ENCODE measurements around the gene ZNF839.
"Not testable (repeated sequence)": the region's sequence is repeated elsewhere in the genome, so short reads cannot be mapped to it uniquely, and the experiment has no call there.

Gene ZNF839

DNA sequence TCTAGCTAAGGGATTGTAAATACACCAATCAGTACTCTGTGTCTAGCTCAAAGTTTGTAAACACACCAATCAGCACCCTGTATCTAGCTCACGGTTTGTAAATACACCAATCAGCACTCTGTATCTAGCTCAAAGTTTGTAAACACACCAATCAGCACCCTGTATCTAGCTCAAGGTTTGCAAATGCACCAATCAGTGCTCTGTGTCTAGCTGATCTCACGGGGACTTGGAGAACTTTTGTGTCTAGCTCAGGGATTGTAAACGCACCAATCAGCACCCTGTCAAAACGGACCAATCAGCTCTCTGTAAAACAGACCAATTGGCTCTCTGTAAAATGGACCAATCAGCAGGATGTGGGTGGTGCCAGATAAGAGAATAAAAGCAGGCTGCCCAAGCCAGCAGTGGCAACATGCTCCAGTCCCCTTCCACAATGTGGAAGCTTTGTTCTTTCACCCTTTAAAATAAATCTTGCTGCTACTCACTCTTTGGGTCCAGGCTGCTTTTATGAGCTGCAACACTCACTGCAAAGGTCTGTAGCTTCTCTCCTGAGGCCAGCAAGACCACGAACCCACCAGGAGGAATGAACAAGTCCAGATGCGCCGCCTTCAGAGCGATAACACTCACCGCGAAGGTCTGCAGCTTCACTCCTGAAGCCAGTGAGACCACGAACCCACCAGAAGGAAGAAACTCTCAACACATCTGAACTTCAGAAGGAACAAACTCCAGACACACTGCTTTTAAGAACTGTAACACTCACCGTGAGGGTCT, 21.1 kb upstream of the ZNF839 start:
- H3K4me1 ChIP-seq (ENCODE audit: control insufficient read depth in 2 of 2, insufficient read depth in 1 of 2, low read depth in 1 of 2, low read length in 2 of 2); H2BK120ac ChIP-seq (ENCODE audit: low read depth, low read length); H3K36me3 ChIP-seq (replicated peaks in 1 of 2; ENCODE audit: control insufficient read depth in 2 of 2, insufficient read depth in 2 of 2, low read length in 2 of 2): not testable (repeated sequence)

DNA sequence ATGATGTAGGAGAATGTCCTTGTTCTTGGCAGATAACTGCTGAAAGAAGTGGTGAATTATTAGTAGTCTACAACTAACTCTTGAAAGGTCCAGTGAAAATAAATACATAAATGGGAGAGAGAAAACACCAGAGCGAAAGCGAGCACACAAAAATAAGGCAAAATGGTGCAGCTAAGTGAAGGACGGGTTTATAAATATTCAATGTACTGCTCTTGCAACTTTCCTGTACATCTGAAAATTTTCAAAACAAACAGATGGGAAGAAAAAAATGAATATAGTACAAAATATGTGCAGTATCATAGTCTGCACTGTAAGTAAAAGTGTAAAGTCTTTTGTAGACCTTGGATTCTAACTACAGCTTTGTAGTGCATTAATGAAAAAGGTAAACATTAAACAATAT, 15.9 kb upstream of the ZNF839 start:
- H3K79me1 ChIP-seq (ENCODE audit: low read depth, low read length), result no peaks in the 10 kb centered on the region
- no peak overlapping the region for H2AK5ac ChIP-seq (ENCODE audit: low read depth, low read length)
- H3K27ac ChIP-seq (replicated peaks; ENCODE audit: low read length), result no peak overlapping the region
- H3K23ac ChIP-seq (ENCODE audit: low read depth, low read length, poor library complexity), result no peak overlapping the region
- H2BK120ac ChIP-seq (ENCODE audit: low read depth, low read length), result no peak overlapping the region
- H3K9me3 ChIP-seq (replicated peaks in 1 of 2; ENCODE audit: control insufficient read depth in 2 of 2, insufficient read depth in 1 of 2, low read depth in 1 of 2, low read length in 2 of 2), result no peaks in the 10 kb centered on the region
- H3K4me2 ChIP-seq (ENCODE audit: insufficient read depth, low read length, poor library complexity, severe bottlenecking), result no peak overlapping the region
- no peaks in the 10 kb centered on the region for H3K36me3 ChIP-seq (replicated peaks in 1 of 2; ENCODE audit: control insufficient read depth in 2 of 2, insufficient read depth in 2 of 2, low read length in 2 of 2)
- no peak overlapping the region for H4K91ac ChIP-seq (ENCODE audit: low read depth, low read length, poor library complexity)
- no CpG with 5 or more reads among the region's 3 CpGs for WGBS, 2 donors (ENCODE audit: extremely low coverage in 2 of 2, insufficient read length in 2 of 2, insufficient replicate concordance in 1 of 2)
- H3K14ac ChIP-seq (ENCODE audit: low read length), result no peak overlapping the region
- no peak overlapping the region for H4K8ac ChIP-seq (ENCODE audit: low read depth, low read length)
- H3K9ac ChIP-seq (ENCODE audit: low read depth, low read length, poor library complexity), result no peak overlapping the region
- H2BK12ac ChIP-seq (ENCODE audit: low read length), result no peak overlapping the region
- DNase-seq (ENCODE audit: low spot score), result no peak
- no peak overlapping the region for H2AFZ ChIP-seq (ENCODE audit: low read length)
- H2BK5ac ChIP-seq (ENCODE audit: low read length), result no peak overlapping the region
- peaks cover 0 to 1% of the 10 kb centered on the region in 2 donors for H3K4me1 ChIP-seq (ENCODE audit: control insufficient read depth in 2 of 2, insufficient read depth in 1 of 2, low read depth in 1 of 2, low read length in 2 of 2)
- H3K27me3 ChIP-seq (ENCODE audit: control insufficient read depth in 3 of 3, insufficient read depth in 3 of 3, low read depth in 1 of 3, low read length in 3 of 3), result no peaks in the 10 kb centered on the region
- no peak overlapping the region for H3K4ac ChIP-seq (ENCODE audit: low read length)
- H3K18ac ChIP-seq (ENCODE audit: low read length), result no peak overlapping the region
- no peak overlapping the region for H2BK15ac ChIP-seq (ENCODE audit: low read length)
- no peak overlapping the region for H3K4me3 ChIP-seq (ENCODE audit: low read length in 2 of 2)

More for the DNA sequence above, 21.1 kb upstream of the ZNF839 start:
- H2BK12ac ChIP-seq (ENCODE audit: low read length); H3K23ac ChIP-seq (ENCODE audit: low read depth, low read length, poor library complexity); DNase-seq (ENCODE audit: low spot score); H4K8ac ChIP-seq (ENCODE audit: low read depth, low read length); H3K79me1 ChIP-seq (ENCODE audit: low read depth, low read length); H3K27ac ChIP-seq (replicated peaks; ENCODE audit: low read length); H3K9me3 ChIP-seq (replicated peaks in 1 of 2; ENCODE audit: control insufficient read depth in 2 of 2, insufficient read depth in 1 of 2, low read depth in 1 of 2, low read length in 2 of 2); H4K91ac ChIP-seq (ENCODE audit: low read depth, low read length, poor library complexity); H2BK15ac ChIP-seq (ENCODE audit: low read length); H3K4me2 ChIP-seq (ENCODE audit: insufficient read depth, low read length, poor library complexity, severe bottlenecking); H3K14ac ChIP-seq (ENCODE audit: low read length); H3K9ac ChIP-seq (ENCODE audit: low read depth, low read length, poor library complexity); H3K27me3 ChIP-seq (ENCODE audit: control insufficient read depth in 3 of 3, insufficient read depth in 3 of 3, low read depth in 1 of 3, low read length in 3 of 3); H2BK5ac ChIP-seq (ENCODE audit: low read length); H2AK5ac ChIP-seq (ENCODE audit: low read depth, low read length); H2AFZ ChIP-seq (ENCODE audit: low read length); H3K4me3 ChIP-seq (ENCODE audit: low read length in 2 of 2); H3K4ac ChIP-seq (ENCODE audit: low read length); H3K18ac ChIP-seq (ENCODE audit: low read length): not testable (repeated sequence)
- no CpG with 5 or more reads among the region's 12 CpGs for WGBS, 2 donors (ENCODE audit: extremely low coverage in 2 of 2, insufficient read length in 2 of 2, insufficient replicate concordance in 1 of 2)

DNA sequence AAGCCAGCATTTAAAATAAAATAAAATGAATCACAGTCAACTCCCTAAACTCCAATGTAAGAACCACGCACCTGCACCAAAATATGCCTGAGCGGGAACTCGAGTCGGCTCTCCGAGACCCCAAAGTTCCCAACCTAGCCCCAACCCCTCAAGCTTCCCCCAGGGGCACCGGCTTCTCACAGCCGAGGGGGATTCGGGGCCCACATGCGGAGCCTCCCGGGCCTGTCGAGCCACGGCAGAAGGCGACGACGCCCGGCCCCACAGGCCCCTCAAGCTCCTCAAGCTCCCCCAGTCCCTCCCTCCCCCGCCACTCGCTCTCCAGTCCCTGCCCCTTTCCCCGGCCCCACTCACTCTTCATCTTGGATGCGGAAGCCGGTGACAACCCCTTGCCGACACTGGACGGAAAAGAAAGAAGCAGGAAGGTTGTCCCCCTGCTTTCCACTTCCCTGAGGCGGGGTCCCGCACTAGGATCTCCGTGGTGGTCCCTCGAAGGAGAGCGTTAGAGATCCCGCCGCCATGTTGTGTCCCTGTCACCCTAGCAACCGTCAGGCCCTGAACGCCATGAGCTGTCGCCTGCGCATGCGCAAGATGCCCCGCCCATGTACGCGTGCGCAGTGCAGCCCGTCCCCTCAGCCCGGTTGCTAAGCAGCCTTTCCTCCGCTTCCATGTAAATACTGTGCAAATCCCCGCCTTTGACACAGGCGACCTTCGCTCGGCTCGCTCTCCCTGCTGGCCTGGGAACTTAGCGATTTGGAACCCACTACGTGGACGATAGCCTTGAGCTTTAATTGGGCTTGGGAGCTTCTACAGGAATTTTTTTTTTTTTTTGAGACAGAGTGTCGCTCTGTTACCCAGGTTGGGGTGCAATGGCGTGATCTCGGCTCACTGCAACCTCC, 14.7 kb upstream of the ZNF839 start, which contains the start of gene MOK:
TSS of gene MOK (minus strand) at position 554 of the 896 bp plus-strand sequence. CDS start at position 358, 196 bp downstream.
- Histone ChIP-seq H2AK5ac (ENCODE audit: low read depth, low read length) (no peak within 1 kb of the TSS), H2BK15ac (ENCODE audit: low read length) (no peak within 1 kb of the TSS)
- WGBS, 2 donors (ENCODE audit: extremely low coverage in 2 of 2, insufficient read length in 2 of 2, insufficient replicate concordance in 1 of 2), result no CpG with 5 or more reads among the region's 53 CpGs

More for the DNA sequence above, 14.7 kb upstream of the ZNF839 start, which contains the start of gene MOK:
- Histone ChIP-seq H3K27ac (replicated peaks; ENCODE audit: low read length) (no peak within 1 kb of the TSS), H3K36me3 (replicated peaks in 1 of 2; ENCODE audit: control insufficient read depth in 2 of 2, insufficient read depth in 2 of 2, low read length in 2 of 2) (no peaks in the 10 kb centered on the region), H2BK12ac (ENCODE audit: low read length) (no peak within 1 kb of the TSS), H3K4ac (ENCODE audit: low read length) (no peak within 1 kb of the TSS), H3K4me3 (ENCODE audit: low read length in 2 of 2) (peak within 1 kb of the TSS; percentile 78 to 88), H4K8ac (ENCODE audit: low read depth, low read length) (no peak within 1 kb of the TSS), H3K23ac (ENCODE audit: low read depth, low read length, poor library complexity) (peak within 1 kb of the TSS; percentile 14), H3K9me3 (replicated peaks in 1 of 2; ENCODE audit: control insufficient read depth in 2 of 2, insufficient read depth in 1 of 2, low read depth in 1 of 2, low read length in 2 of 2) (no peaks in the 10 kb centered on the region), H3K4me2 (ENCODE audit: insufficient read depth, low read length, poor library complexity, severe bottlenecking) (peak within 1 kb of the TSS; percentile 78), H3K27me3 (ENCODE audit: control insufficient read depth in 3 of 3, insufficient read depth in 3 of 3, low read depth in 1 of 3, low read length in 3 of 3) (no peaks in the 10 kb centered on the region), H4K91ac (ENCODE audit: low read depth, low read length, poor library complexity) (no peak within 1 kb of the TSS), H2BK5ac (ENCODE audit: low read length) (no peak within 1 kb of the TSS), H3K9ac (ENCODE audit: low read depth, low read length, poor library complexity) (peak within 1 kb of the TSS; percentile 38), H3K4me1 (ENCODE audit: control insufficient read depth in 2 of 2, insufficient read depth in 1 of 2, low read depth in 1 of 2, low read length in 2 of 2) (peaks cover 0 to 1% of the 10 kb centered on the region in 2 donors), H3K14ac (ENCODE audit: low read length) (no peak within 1 kb of the TSS), H3K18ac (ENCODE audit: low read length) (no peak within 1 kb of the TSS), H3K79me1 (ENCODE audit: low read depth, low read length) (no peaks in the 10 kb centered on the region), H2AFZ (ENCODE audit: low read length) (peak within 1 kb of the TSS; percentile 94), H2BK120ac (ENCODE audit: low read depth, low read length) (no peak within 1 kb of the TSS)
- DNase-seq (ENCODE audit: low spot score), result peak; percentile 99

Measured in neuronal stem cell (in vitro differentiated cells).